Measurements from ENCODE around the gene ROPN1B.

ROPN1B gene

GRCh38 chr3:126003447-126004190, 34.6 kb downstream of the ROPN1B start:
- H3K4me2 ChIP-seq (ENCODE audit: low read length), result no peak overlapping the region
- no peak overlapping the region for H3K9ac ChIP-seq (ENCODE audit: low read length)
- H4K8ac ChIP-seq (ENCODE audit: low read depth, low read length), result no peak overlapping the region
- no peak overlapping the region for H3K23ac ChIP-seq (ENCODE audit: low read length)
- DNase-seq, result no peak
- no peak overlapping the region for H2BK15ac ChIP-seq (replicated peaks; ENCODE audit: low read depth)
- H3K79me2 ChIP-seq (ENCODE audit: control insufficient read depth, insufficient read depth, low read length), result no peaks in the 10 kb centered on the region
- no peak overlapping the region for H3K4me3 ChIP-seq (ENCODE audit: low read length)
- H3K4ac ChIP-seq (ENCODE audit: low read depth, low read length), result no peak overlapping the region
- peaks cover 2% of the 10 kb centered on the region for H3K36me3 ChIP-seq (ENCODE audit: control insufficient read depth, insufficient read depth, low read length)
- WGBS (ENCODE audit: extremely low coverage, insufficient coverage, low lambda C conversion rate), result no CpG with 5 or more reads among the region's 10 CpGs
- H2AK5ac ChIP-seq (ENCODE audit: low read length), result no peak overlapping the region
- H2BK120ac ChIP-seq (ENCODE audit: low read depth, low read length), result no peak overlapping the region
- H2BK5ac ChIP-seq (ENCODE audit: low read length), result no peak overlapping the region
- no peak overlapping the region for H3K27ac ChIP-seq (ENCODE audit: low read depth, low read length)
- H3K79me1 ChIP-seq (ENCODE audit: low read length), result no peaks in the 10 kb centered on the region
- no peak overlapping the region for H3K56ac ChIP-seq (ENCODE audit: low read length)
- H3K27me3 ChIP-seq (ENCODE audit: insufficient read depth, low read length, poor library complexity), result no peaks in the 10 kb centered on the region
- no peak overlapping the region for H3K18ac ChIP-seq (ENCODE audit: low read length)
- H4K5ac ChIP-seq (ENCODE audit: low read length), result no peak overlapping the region
- H3K4me1 ChIP-seq (ENCODE audit: control insufficient read depth, low read depth, low read length), result no peaks in the 10 kb centered on the region

- no peak overlapping the region for H2AK5ac ChIP-seq (ENCODE audit: low read length)
- H3K79me1 ChIP-seq (ENCODE audit: low read length), result no peaks in the 10 kb centered on the region
- no peak overlapping the region for H2BK15ac ChIP-seq (replicated peaks; ENCODE audit: low read depth)
- no peak overlapping the region for H3K9ac ChIP-seq (ENCODE audit: low read length)
- no peak overlapping the region for H2BK120ac ChIP-seq (ENCODE audit: low read depth, low read length)
- WGBS (ENCODE audit: extremely low coverage, insufficient coverage, low lambda C conversion rate), result no CpG with 5 or more reads among the region's 6 CpGs
- H3K79me2 ChIP-seq (ENCODE audit: control insufficient read depth, insufficient read depth, low read length), result no peaks in the 10 kb centered on the region
- no peak overlapping the region for H3K4ac ChIP-seq (ENCODE audit: low read depth, low read length)
- peaks cover 2% of the 10 kb centered on the region for H3K36me3 ChIP-seq (ENCODE audit: control insufficient read depth, insufficient read depth, low read length)
- no peak overlapping the region for H3K23ac ChIP-seq (ENCODE audit: low read length)
- H3K56ac ChIP-seq (ENCODE audit: low read length), result no peak overlapping the region
- no peaks in the 10 kb centered on the region for H3K4me1 ChIP-seq (ENCODE audit: control insufficient read depth, low read depth, low read length)
- H4K5ac ChIP-seq (ENCODE audit: low read length), result no peak overlapping the region
- no peak overlapping the region for H3K18ac ChIP-seq (ENCODE audit: low read length)
- H3K4me3 ChIP-seq (ENCODE audit: low read length), result no peak overlapping the region
- no peak overlapping the region for H2BK5ac ChIP-seq (ENCODE audit: low read length)
- no peaks in the 10 kb centered on the region for H3K27me3 ChIP-seq (ENCODE audit: insufficient read depth, low read length, poor library complexity)
- no peak overlapping the region for H3K4me2 ChIP-seq (ENCODE audit: low read length)
- H4K8ac ChIP-seq (ENCODE audit: low read depth, low read length), result no peak overlapping the region
- DNase-seq, result no peak
- no peak overlapping the region for H3K27ac ChIP-seq (ENCODE audit: low read depth, low read length)
Measured at GRCh38 chr3:126004217-126004616, 35.2 kb downstream of the ROPN1B start.

- Histone ChIP-seq H3K4me3 (ENCODE audit: low read length) (no peak overlapping the region), H3K56ac (ENCODE audit: low read length) (no peak overlapping the region), H3K23ac (ENCODE audit: low read length) (no peak overlapping the region), H3K79me2 (ENCODE audit: control insufficient read depth, insufficient read depth, low read length) (no peaks in the 10 kb centered on the region), H3K27ac (ENCODE audit: low read depth, low read length) (no peak overlapping the region), H3K4me2 (ENCODE audit: low read length) (no peak overlapping the region), H4K8ac (ENCODE audit: low read depth, low read length) (no peak overlapping the region), H3K4me1 (ENCODE audit: control insufficient read depth, low read depth, low read length) (no peaks in the 10 kb centered on the region), H3K18ac (ENCODE audit: low read length) (no peak overlapping the region), H2BK120ac (ENCODE audit: low read depth, low read length) (no peak overlapping the region), H3K9ac (ENCODE audit: low read length) (no peak overlapping the region), H3K79me1 (ENCODE audit: low read length) (no peaks in the 10 kb centered on the region), H3K4ac (ENCODE audit: low read depth, low read length) (no peak overlapping the region), H2BK15ac (replicated peaks; ENCODE audit: low read depth) (no peak overlapping the region), H3K36me3 (ENCODE audit: control insufficient read depth, insufficient read depth, low read length) (peaks cover 2% of the 10 kb centered on the region), H3K27me3 (ENCODE audit: insufficient read depth, low read length, poor library complexity) (no peaks in the 10 kb centered on the region), H4K5ac (ENCODE audit: low read length) (no peak overlapping the region), H2BK5ac (ENCODE audit: low read length) (no peak overlapping the region), H2AK5ac (ENCODE audit: low read length) (no peak overlapping the region)
- WGBS (ENCODE audit: extremely low coverage, insufficient coverage, low lambda C conversion rate), result no CpG with 5 or more reads among the region's 7 CpGs
- DNase-seq, result no peak
Measured at GRCh38 chr3:126004692-126005091, 35.7 kb downstream of the ROPN1B start.

GRCh38 chr3:126005951-126006350, 37.0 kb downstream of the ROPN1B start:
- Histone ChIP-seq H3K27me3 (ENCODE audit: insufficient read depth, low read length, poor library complexity) (no peaks in the 10 kb centered on the region), H3K27ac (ENCODE audit: low read depth, low read length) (no peak overlapping the region), H3K18ac (ENCODE audit: low read length) (no peak overlapping the region), H3K79me1 (ENCODE audit: low read length) (no peaks in the 10 kb centered on the region), H3K4me1 (ENCODE audit: control insufficient read depth, low read depth, low read length) (no peaks in the 10 kb centered on the region), H3K4me3 (ENCODE audit: low read length) (no peak overlapping the region), H3K79me2 (ENCODE audit: control insufficient read depth, insufficient read depth, low read length) (no peaks in the 10 kb centered on the region), H3K4ac (ENCODE audit: low read depth, low read length) (no peak overlapping the region), H4K8ac (ENCODE audit: low read depth, low read length) (no peak overlapping the region), H4K5ac (ENCODE audit: low read length) (no peak overlapping the region), H3K4me2 (ENCODE audit: low read length) (no peak overlapping the region), H2BK5ac (ENCODE audit: low read length) (no peak overlapping the region), H3K9ac (ENCODE audit: low read length) (no peak overlapping the region), H3K36me3 (ENCODE audit: control insufficient read depth, insufficient read depth, low read length) (peaks cover 2% of the 10 kb centered on the region), H2AK5ac (ENCODE audit: low read length) (no peak overlapping the region), H2BK15ac (replicated peaks; ENCODE audit: low read depth) (no peak overlapping the region), H2BK120ac (ENCODE audit: low read depth, low read length) (no peak overlapping the region), H3K23ac (ENCODE audit: low read length) (no peak overlapping the region), H3K56ac (ENCODE audit: low read length) (no peak overlapping the region)
- no CpG with 5 or more reads among the region's 3 CpGs for WGBS (ENCODE audit: extremely low coverage, insufficient coverage, low lambda C conversion rate)
- DNase-seq, result no peak

- H3K56ac ChIP-seq (ENCODE audit: low read length), result no peak overlapping the region
- no peak overlapping the region for H3K27ac ChIP-seq (ENCODE audit: low read depth, low read length)
- no peak overlapping the region for H3K4ac ChIP-seq (ENCODE audit: low read depth, low read length)
- no peak overlapping the region for H2BK15ac ChIP-seq (replicated peaks; ENCODE audit: low read depth)
- no peaks in the 10 kb centered on the region for H3K27me3 ChIP-seq (ENCODE audit: insufficient read depth, low read length, poor library complexity)
- no peak overlapping the region for H2AK5ac ChIP-seq (ENCODE audit: low read length)
- no peaks in the 10 kb centered on the region for H3K79me2 ChIP-seq (ENCODE audit: control insufficient read depth, insufficient read depth, low read length)
- H3K9ac ChIP-seq (ENCODE audit: low read length), result no peak overlapping the region
- H3K4me3 ChIP-seq (ENCODE audit: low read length), result no peak overlapping the region
- H4K5ac ChIP-seq (ENCODE audit: low read length), result no peak overlapping the region
- no peak for DNase-seq
- no peak overlapping the region for H4K8ac ChIP-seq (ENCODE audit: low read depth, low read length)
- no peaks in the 10 kb centered on the region for H3K79me1 ChIP-seq (ENCODE audit: low read length)
- no peaks in the 10 kb centered on the region for H3K4me1 ChIP-seq (ENCODE audit: control insufficient read depth, low read depth, low read length)
- no peak overlapping the region for H3K18ac ChIP-seq (ENCODE audit: low read length)
- no peak overlapping the region for H2BK120ac ChIP-seq (ENCODE audit: low read depth, low read length)
- WGBS (ENCODE audit: extremely low coverage, insufficient coverage, low lambda C conversion rate), result 100% methylated on average over 1 of the region's 3 CpGs
- no peak overlapping the region for H3K4me2 ChIP-seq (ENCODE audit: low read length)
- no peak overlapping the region for H2BK5ac ChIP-seq (ENCODE audit: low read length)
- no peak overlapping the region for H3K23ac ChIP-seq (ENCODE audit: low read length)
- H3K36me3 ChIP-seq (ENCODE audit: control insufficient read depth, insufficient read depth, low read length), result peaks cover 2% of the 10 kb centered on the region
Measured at GRCh38 chr3:126008219-126008618, 39.2 kb downstream of the ROPN1B start.

GRCh38 chr3:126009181-126009580, 40.2 kb downstream of the ROPN1B start:
- H3K18ac ChIP-seq (ENCODE audit: low read length), result no peak overlapping the region
- no peaks in the 10 kb centered on the region for H3K79me1 ChIP-seq (ENCODE audit: low read length)
- no peak overlapping the region for H2AK5ac ChIP-seq (ENCODE audit: low read length)
- no peak overlapping the region for H3K56ac ChIP-seq (ENCODE audit: low read length)
- no peak overlapping the region for H3K4ac ChIP-seq (ENCODE audit: low read depth, low read length)
- H3K4me3 ChIP-seq (ENCODE audit: low read length), result no peak overlapping the region
- no peak overlapping the region for H3K9ac ChIP-seq (ENCODE audit: low read length)
- no peak overlapping the region for H4K5ac ChIP-seq (ENCODE audit: low read length)
- H3K23ac ChIP-seq (ENCODE audit: low read length), result no peak overlapping the region
- H3K4me2 ChIP-seq (ENCODE audit: low read length), result no peak overlapping the region
- no peaks in the 10 kb centered on the region for H3K27me3 ChIP-seq (ENCODE audit: insufficient read depth, low read length, poor library complexity)
- H2BK120ac ChIP-seq (ENCODE audit: low read depth, low read length), result no peak overlapping the region
- no peak overlapping the region for H2BK15ac ChIP-seq (replicated peaks; ENCODE audit: low read depth)
- no peaks in the 10 kb centered on the region for H3K4me1 ChIP-seq (ENCODE audit: control insufficient read depth, low read depth, low read length)
- H3K79me2 ChIP-seq (ENCODE audit: control insufficient read depth, insufficient read depth, low read length), result no peaks in the 10 kb centered on the region
- H4K8ac ChIP-seq (ENCODE audit: low read depth, low read length), result no peak overlapping the region
- no peak overlapping the region for H3K27ac ChIP-seq (ENCODE audit: low read depth, low read length)
- peaks cover 2% of the 10 kb centered on the region for H3K36me3 ChIP-seq (ENCODE audit: control insufficient read depth, insufficient read depth, low read length)
- no peak for DNase-seq
- no peak overlapping the region for H2BK5ac ChIP-seq (ENCODE audit: low read length)
- WGBS (ENCODE audit: extremely low coverage, insufficient coverage, low lambda C conversion rate), result no CpG with 5 or more reads among the region's 3 CpGs

All from mesendoderm (in vitro differentiated cells).